Measurements from ENCODE around the gene PALLD. TPM values are rescaled to one million over a fixed set of nuclear protein-coding genes. Genes with fewer than 3 reads are reported as not detected.

PALLD gene
- total RNA-seq, 1 donor from 2014 or later = 85.7 TPM

DNA sequence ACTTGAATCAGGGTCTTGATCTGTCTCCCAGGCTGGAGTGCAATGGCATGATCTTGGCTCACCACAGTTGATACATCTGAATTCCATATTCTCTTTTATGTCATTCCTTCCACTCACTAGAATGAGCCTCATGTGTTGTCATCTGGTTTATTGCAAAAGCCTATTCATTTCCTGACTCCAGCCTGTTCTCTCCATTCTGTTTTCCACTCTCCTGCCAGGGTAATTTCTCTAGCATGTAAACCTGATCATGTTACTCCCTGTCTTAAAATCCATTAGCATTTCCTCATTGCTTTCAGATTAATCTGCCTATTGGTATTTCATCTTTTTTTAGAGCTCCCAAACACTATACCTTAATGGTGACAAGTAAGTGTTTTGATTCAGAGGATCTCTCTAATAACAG, 12.2 kb upstream of the PALLD start:
- Histone ChIP-seq H3K27ac (no peak overlapping the region), H3F3A (ENCODE audit: low read depth) (no peaks in the 10 kb centered on the region), H3K27me3 (peaks cover 25% of the 10 kb centered on the region), H3K36me3 (no peaks in the 10 kb centered on the region), H3K79me2 (ENCODE audit: low read depth) (no peaks in the 10 kb centered on the region), H4K20me1 (ENCODE audit: low read depth) (no peaks in the 10 kb centered on the region), H3K4me1 (no peaks in the 10 kb centered on the region), H3K4me2 (no peak overlapping the region), H3K9ac (no peak overlapping the region), H3K9me3 (ENCODE audit: low read depth) (no peaks in the 10 kb centered on the region), H2AFZ (replicated peaks) (no peak overlapping the region), H3K4me3 (no peak overlapping the region)
- Mint-ChIP-seq H3K27ac (no peak overlapping the region), H3K4me1 (peaks cover 11% of the 10 kb centered on the region), H3K36me3 (no peaks in the 10 kb centered on the region), H3K27me3 (ENCODE audit: insufficient read depth, low read depth) (peaks cover 5% of the 10 kb centered on the region), H3K4me3 (no peak overlapping the region), H3K9me3 (no peaks in the 10 kb centered on the region)
- TF ChIP-seq, protein P1, sequence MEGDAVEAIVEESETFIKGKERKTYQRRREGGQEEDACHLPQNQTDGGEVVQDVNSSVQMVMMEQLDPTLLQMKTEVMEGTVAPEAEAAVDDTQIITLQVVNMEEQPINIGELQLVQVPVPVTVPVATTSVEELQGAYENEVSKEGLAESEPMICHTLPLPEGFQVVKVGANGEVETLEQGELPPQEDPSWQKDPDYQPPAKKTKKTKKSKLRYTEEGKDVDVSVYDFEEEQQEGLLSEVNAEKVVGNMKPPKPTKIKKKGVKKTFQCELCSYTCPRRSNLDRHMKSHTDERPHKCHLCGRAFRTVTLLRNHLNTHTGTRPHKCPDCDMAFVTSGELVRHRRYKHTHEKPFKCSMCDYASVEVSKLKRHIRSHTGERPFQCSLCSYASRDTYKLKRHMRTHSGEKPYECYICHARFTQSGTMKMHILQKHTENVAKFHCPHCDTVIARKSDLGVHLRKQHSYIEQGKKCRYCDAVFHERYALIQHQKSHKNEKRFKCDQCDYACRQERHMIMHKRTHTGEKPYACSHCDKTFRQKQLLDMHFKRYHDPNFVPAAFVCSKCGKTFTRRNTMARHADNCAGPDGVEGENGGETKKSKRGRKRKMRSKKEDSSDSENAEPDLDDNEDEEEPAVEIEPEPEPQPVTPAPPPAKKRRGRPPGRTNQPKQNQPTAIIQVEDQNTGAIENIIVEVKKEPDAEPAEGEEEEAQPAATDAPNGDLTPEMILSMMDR (IDR thresholded peaks at IDR 0.05) = no peak
- TF ChIP-seq EZH2phosphoT487 (IDR thresholded peaks at IDR 0.05) = no peak
- TF ChIP-seq EZH2 (IDR thresholded peaks at IDR 0.05) = no peak
- DNase-seq (ENCODE audit: low spot score) = no peak

DNA sequence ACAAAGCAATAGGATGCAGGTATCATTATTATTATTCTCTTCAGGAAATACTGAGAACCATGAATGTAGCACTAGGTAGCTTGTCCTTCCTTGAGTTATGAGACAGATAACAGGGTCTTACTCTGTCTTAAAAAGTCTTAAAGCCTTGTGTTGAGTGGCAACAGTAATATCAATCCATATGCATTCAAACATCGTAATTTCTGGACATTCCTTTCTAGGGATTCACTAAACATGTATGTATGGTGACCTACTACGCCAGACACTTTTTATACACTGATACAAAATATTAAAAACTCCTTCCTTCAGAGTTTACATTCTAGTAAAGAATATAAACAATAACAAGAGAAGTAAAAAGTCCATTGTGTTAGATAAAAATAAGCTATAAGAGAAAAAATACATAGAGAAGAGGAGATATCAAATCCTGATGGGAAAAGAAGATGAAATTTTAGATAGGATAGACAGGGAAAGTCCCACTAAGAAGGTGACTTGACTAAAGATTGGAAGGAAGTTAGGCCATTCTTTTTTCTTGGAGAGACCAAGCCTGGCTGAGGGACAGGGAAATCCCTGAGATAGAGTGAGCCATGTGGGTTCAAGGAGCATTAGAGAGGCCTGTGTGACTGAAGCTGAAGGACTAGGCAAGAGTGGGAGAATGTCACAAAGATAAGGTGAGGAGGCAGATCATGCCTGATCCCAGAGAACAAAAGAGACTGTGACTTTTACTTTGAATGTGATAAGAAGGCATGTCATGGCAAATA, 11.5 kb upstream of the PALLD start:
- Mint-ChIP-seq H3K9me3 (no peaks in the 10 kb centered on the region), H3K27ac (no peak overlapping the region), H3K36me3 (no peaks in the 10 kb centered on the region), H3K27me3 (ENCODE audit: insufficient read depth, low read depth) (peaks cover 5% of the 10 kb centered on the region), H3K4me1 (peaks cover 9% of the 10 kb centered on the region), H3K4me3 (no peak overlapping the region)
- Histone ChIP-seq H3K27ac (no peak overlapping the region), H3K4me1 (no peaks in the 10 kb centered on the region), H3K4me3 (no peak overlapping the region), H3K4me2 (no peak overlapping the region), H4K20me1 (ENCODE audit: low read depth) (no peaks in the 10 kb centered on the region), H2AFZ (replicated peaks) (no peak overlapping the region), H3F3A (ENCODE audit: low read depth) (no peaks in the 10 kb centered on the region), H3K9ac (no peak overlapping the region), H3K27me3 (peaks cover 18% of the 10 kb centered on the region), H3K36me3 (no peaks in the 10 kb centered on the region), H3K9me3 (ENCODE audit: low read depth) (no peaks in the 10 kb centered on the region), H3K79me2 (ENCODE audit: low read depth) (no peaks in the 10 kb centered on the region)
- TF ChIP-seq EZH2phosphoT487 (IDR thresholded peaks at IDR 0.05) (no peak), EZH2 (IDR thresholded peaks at IDR 0.05) (no peak)
- TF ChIP-seq, protein P1 (IDR thresholded peaks at IDR 0.05) = no peak
- DNase-seq (ENCODE audit: low spot score) = no peak

DNA sequence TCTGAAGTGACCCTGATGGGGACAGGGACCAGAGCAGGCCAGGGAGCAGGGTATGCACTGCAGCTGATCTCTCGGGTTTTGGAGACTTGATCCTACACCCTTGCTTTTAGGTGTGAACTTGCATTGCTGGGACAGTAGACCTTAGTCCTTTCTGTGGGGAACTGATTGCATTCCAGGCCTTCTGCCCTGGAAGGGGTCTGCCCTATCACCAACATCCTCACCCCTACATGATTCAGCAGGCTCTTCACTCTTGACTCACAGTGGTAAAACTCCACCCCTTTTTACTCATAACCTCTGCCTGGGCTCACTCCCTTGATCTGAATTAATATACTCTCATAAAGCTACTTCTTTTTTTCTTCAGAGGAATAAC, 10.0 kb upstream of the PALLD start:
- H2AFZ ChIP-seq (replicated peaks) = no peak overlapping the region
- no peak for DNase-seq (ENCODE audit: low spot score)
- Mint-ChIP-seq H3K9me3 (no peaks in the 10 kb centered on the region), H3K27ac (no peak overlapping the region), H3K4me3 (no peak overlapping the region), H3K4me1 (no peaks in the 10 kb centered on the region), H3K27me3 (ENCODE audit: insufficient read depth, low read depth) (peaks cover under 1% of the 10 kb centered on the region), H3K36me3 (no peaks in the 10 kb centered on the region)
- TF ChIP-seq, protein P1 (IDR thresholded peaks at IDR 0.05) = no peak
- TF ChIP-seq EZH2 (IDR thresholded peaks at IDR 0.05) (no peak), EZH2phosphoT487 (IDR thresholded peaks at IDR 0.05) (no peak)
- H3K36me3 ChIP-seq = no peaks in the 10 kb centered on the region
- H3K4me1 ChIP-seq = no peaks in the 10 kb centered on the region
- H3K79me2 ChIP-seq (ENCODE audit: low read depth) = no peaks in the 10 kb centered on the region
- H3K4me2 ChIP-seq = no peak overlapping the region
- H3K27me3 ChIP-seq = peaks cover 2% of the 10 kb centered on the region
- no peak overlapping the region for H3K9ac ChIP-seq
- H3K9me3 ChIP-seq (ENCODE audit: low read depth) = no peaks in the 10 kb centered on the region
- no peaks in the 10 kb centered on the region for H3F3A ChIP-seq (ENCODE audit: low read depth)
- no peaks in the 10 kb centered on the region for H4K20me1 ChIP-seq (ENCODE audit: low read depth)
- H3K4me3 ChIP-seq = no peak overlapping the region
- H3K27ac ChIP-seq = no peak overlapping the region
